ENCODE measurements around the gene CASP3. TPM values are rescaled to one million over a fixed set of nuclear protein-coding genes. Genes with fewer than 3 reads are reported as not detected.

Gene CASP3
- total and polyA plus RNA-seq, 2 donors (not counting 1 experiment from before 2014, with no cell fraction given), result 7.9 to 15.8 TPM

DNA sequence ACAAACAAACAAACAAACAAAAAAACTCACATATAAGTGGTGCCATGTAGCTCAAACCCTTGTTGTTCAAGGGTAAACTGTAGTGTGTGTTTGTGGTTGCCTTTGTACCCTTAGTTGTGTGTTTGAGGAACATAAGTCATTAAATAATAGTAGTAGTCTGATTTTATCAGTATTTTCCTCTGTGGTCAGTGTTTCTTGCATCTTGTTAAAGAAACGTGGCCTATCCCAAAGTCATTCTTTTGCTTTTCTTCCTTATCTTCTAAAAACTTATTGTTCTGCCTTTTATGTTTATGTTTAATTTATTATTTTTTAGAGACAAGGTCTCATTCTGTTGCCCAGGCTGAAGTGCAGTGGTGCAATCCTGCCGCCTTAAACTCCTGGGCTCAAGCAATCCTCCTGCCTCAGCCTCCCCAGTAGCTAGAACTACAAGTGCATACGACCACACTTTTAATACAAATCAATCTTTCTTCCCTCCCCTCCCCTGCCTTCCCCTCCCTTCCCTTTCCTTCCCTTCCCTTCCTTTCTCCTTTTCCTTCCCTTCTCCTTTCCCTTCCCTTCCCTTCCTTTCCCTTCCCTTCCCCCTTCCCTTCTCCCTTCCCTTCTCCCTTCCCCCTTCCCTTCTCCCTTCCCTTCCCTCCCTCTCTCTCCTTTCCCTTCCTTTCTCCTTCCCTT, 26.7 kb upstream of the CASP3 start:
- Histone ChIP-seq H2AFZ (ENCODE audit: insufficient read depth, low read depth, low read length, poor library complexity, severe bottlenecking) (no peak overlapping the region), H3K27me3 (replicated peaks in 1 of 4; ENCODE audit: control extremely low read depth in 1 of 4, control insufficient read depth in 3 of 4, insufficient read depth in 4 of 4, low read length in 3 of 4) (no peaks in the 10 kb centered on the region), H3K4me3 (ENCODE audit: control extremely low read depth in 1 of 5, extremely low read depth in 1 of 5, insufficient read depth in 1 of 5, low read depth in 2 of 5, low read length in 4 of 5) (no peak overlapping the region), H3K79me2 (ENCODE audit: control insufficient read depth, insufficient read depth, low read length) (no peaks in the 10 kb centered on the region), H3K4me2 (replicated peaks; ENCODE audit: low read depth, low read length, poor library complexity, severe bottlenecking) (no peak overlapping the region), H4K20me1 (ENCODE audit: control insufficient read depth, insufficient read depth, low read length, poor library complexity, severe bottlenecking) (no peaks in the 10 kb centered on the region), H3K9me3 (ENCODE audit: control extremely low read depth in 1 of 3, control insufficient read depth in 2 of 3, insufficient read depth in 1 of 3, low read length in 2 of 3) (no peaks in the 10 kb centered on the region), H3K4me1 (ENCODE audit: control insufficient read depth in 2 of 2, insufficient read depth in 2 of 2, low read length in 2 of 2) (no peaks in the 10 kb centered on the region), H3K36me3 (replicated peaks in 1 of 2; ENCODE audit: control extremely low read depth in 1 of 2, control insufficient read depth in 1 of 2, extremely low read depth in 1 of 2, insufficient read depth in 2 of 2, low read length in 1 of 2) (peaks cover 0 to 21% of the 10 kb centered on the region in 2 experiments), H3K27ac (ENCODE audit: low read length in 2 of 2) (no peak overlapping the region), H3K9ac (ENCODE audit: low read length) (no peak overlapping the region)
- ATAC-seq (ENCODE audit: low read depth), result no peak
- CTCF ChIA-PET, result no interaction called here
- Mint-ChIP-seq H3K4me1 (no peaks in the 10 kb centered on the region), H3K27ac (no peak overlapping the region), H3K9me3 (ENCODE audit: insufficient read depth) (no peaks in the 10 kb centered on the region), H3K27me3 (no peaks in the 10 kb centered on the region), H3K4me3 (no peak overlapping the region)
- intact Hi-C loops (cut with micrococcal nuclease), result no loop called here
- 90% methylated on average over 2 of the region's 3 CpGs for WGBS (ENCODE audit: insufficient coverage)
- TF ChIP-seq CTCF (IDR thresholded peaks at IDR 0.05) (no peak), EZH2 (IDR thresholded peaks at IDR 0.05; ENCODE audit: borderline replicate concordance, insufficient read depth, low read depth, low read length, poor library complexity, severe bottlenecking) (no peak)
- POLR2A ChIA-PET, result no interaction called here
- DNase-seq, result no peak

- Histone ChIP-seq H4K20me1 (ENCODE audit: control insufficient read depth, insufficient read depth, low read length, poor library complexity, severe bottlenecking) (no peaks in the 10 kb centered on the region), H3K27me3 (replicated peaks in 1 of 4; ENCODE audit: control extremely low read depth in 1 of 4, control insufficient read depth in 3 of 4, insufficient read depth in 4 of 4, low read length in 3 of 4) (no peaks in the 10 kb centered on the region), H3K36me3 (replicated peaks in 1 of 2; ENCODE audit: control extremely low read depth in 1 of 2, control insufficient read depth in 1 of 2, extremely low read depth in 1 of 2, insufficient read depth in 2 of 2, low read length in 1 of 2) (peaks cover 0 to 18% of the 10 kb centered on the region in 2 experiments), H2AFZ (ENCODE audit: insufficient read depth, low read depth, low read length, poor library complexity, severe bottlenecking) (no peak overlapping the region), H3K27ac (ENCODE audit: low read length in 2 of 2) (no peak overlapping the region), H3K4me2 (replicated peaks; ENCODE audit: low read depth, low read length, poor library complexity, severe bottlenecking) (no peak overlapping the region), H3K9me3 (ENCODE audit: control extremely low read depth in 1 of 3, control insufficient read depth in 2 of 3, insufficient read depth in 1 of 3, low read length in 2 of 3) (no peaks in the 10 kb centered on the region), H3K4me1 (ENCODE audit: control insufficient read depth in 2 of 2, insufficient read depth in 2 of 2, low read length in 2 of 2) (no peaks in the 10 kb centered on the region), H3K9ac (ENCODE audit: low read length) (no peak overlapping the region), H3K4me3 (ENCODE audit: control extremely low read depth in 1 of 5, extremely low read depth in 1 of 5, insufficient read depth in 1 of 5, low read depth in 2 of 5, low read length in 4 of 5) (no peak overlapping the region), H3K79me2 (ENCODE audit: control insufficient read depth, insufficient read depth, low read length) (no peaks in the 10 kb centered on the region)
- POLR2A ChIA-PET, result no interaction called here
- H3K27me3 Mint-ChIP-seq, result no peaks in the 10 kb centered on the region
- no peak overlapping the region for H3K4me3 Mint-ChIP-seq
- H3K27ac Mint-ChIP-seq, result no peak overlapping the region
- CTCF ChIA-PET, result no interaction called here
- no peak for TF ChIP-seq CTCF (IDR thresholded peaks at IDR 0.05)
- intact Hi-C loops (cut with micrococcal nuclease), result no loop called here
- no peaks in the 10 kb centered on the region for H3K9me3 Mint-ChIP-seq (ENCODE audit: insufficient read depth)
- no peak for ATAC-seq (ENCODE audit: low read depth)
- H3K4me1 Mint-ChIP-seq, result no peaks in the 10 kb centered on the region
- 97% methylated on average over 3 of the region's 5 CpGs for WGBS (ENCODE audit: insufficient coverage)
- DNase-seq, result no peak
Measured at GRCh38 chr4:184675018-184675417, 25.8 kb upstream of the CASP3 start.

Data from B cell (primary cell).